ENCODE data around the gene SRGAP3.

SRGAP3 gene

GRCh38 chr3:9276761-9277370 lies 27.4 kb upstream of the SRGAP3 start:
- DNase-seq, result no peak
- peaks cover 0 to 6% (median 0%) of the 10 kb centered on the region in 5 experiments for H3K9me3 ChIP-seq (ENCODE audit: control extremely low read depth in 1 of 5, control insufficient read depth in 4 of 5, insufficient read depth in 2 of 5, low read depth in 1 of 5, low read length in 4 of 5)
- WGBS (ENCODE audit: insufficient coverage), result 100% methylated on average over 2 of the region's 6 CpGs
- ChIA-PET CTCF (interaction anchor here (0.6 to 1.2 kb wide), 2 partner anchors 27 to 31 kb away, joined by 3 to 4 read pairs; no protein-coding TSS in a partner anchor), POLR2A (no interaction called here)
- no peaks in the 10 kb centered on the region for H3K27me3 ChIP-seq (replicated peaks in 2 of 5; ENCODE audit: control insufficient read depth in 4 of 5, insufficient read depth in 5 of 5, low read length in 4 of 5)
- no peaks in the 10 kb centered on the region for H3K4me1 ChIP-seq (ENCODE audit: control extremely low read depth in 1 of 4, control insufficient read depth in 4 of 4, insufficient read depth in 4 of 4, low read length in 3 of 4)
- H3K27ac ChIP-seq (ENCODE audit: insufficient read depth in 1 of 2, low read depth in 1 of 2, low read length in 2 of 2, poor library complexity in 1 of 2, severe bottlenecking in 2 of 2), result no peak overlapping the region
- H3K36me3 ChIP-seq (ENCODE audit: control insufficient read depth in 4 of 4, insufficient read depth in 4 of 4, low read length in 3 of 4), result no peaks in the 10 kb centered on the region
- H3K4me3 ChIP-seq (ENCODE audit: control insufficient read depth in 1 of 7, extremely low read depth in 1 of 7, insufficient read depth in 4 of 7, low read depth in 2 of 7, low read length in 6 of 7), result no peak overlapping the region

- POLR2A ChIA-PET, result no interaction called here
- CTCF ChIA-PET, result no interaction called here
Measured at GRCh38 chr3:9271903-9272302, 22.5 kb upstream of the SRGAP3 start.

GRCh38 chr3:9270704-9271103 lies 21.3 kb upstream of the SRGAP3 start:
- POLR2A ChIA-PET, result no interaction called here
- CTCF ChIA-PET, result no interaction called here
- no peak for DNase-seq
- H3K36me3 ChIP-seq (ENCODE audit: control insufficient read depth in 4 of 4, insufficient read depth in 4 of 4, low read length in 3 of 4), result no peaks in the 10 kb centered on the region
- H3K27me3 ChIP-seq (replicated peaks in 2 of 5; ENCODE audit: control insufficient read depth in 4 of 5, insufficient read depth in 5 of 5, low read length in 4 of 5), result no peaks in the 10 kb centered on the region
- 81% methylated on average over 4 of the region's 4 CpGs for WGBS (ENCODE audit: insufficient coverage)
- H3K9me3 ChIP-seq (ENCODE audit: control extremely low read depth in 1 of 5, control insufficient read depth in 4 of 5, insufficient read depth in 2 of 5, low read depth in 1 of 5, low read length in 4 of 5), result peaks cover 0 to 6% (median 0%) of the 10 kb centered on the region in 5 experiments
- H3K4me1 ChIP-seq (ENCODE audit: control extremely low read depth in 1 of 4, control insufficient read depth in 4 of 4, insufficient read depth in 4 of 4, low read length in 3 of 4), result no peaks in the 10 kb centered on the region
- no peak overlapping the region for H3K4me3 ChIP-seq (ENCODE audit: control insufficient read depth in 1 of 7, extremely low read depth in 1 of 7, insufficient read depth in 4 of 7, low read depth in 2 of 7, low read length in 6 of 7)
- H3K27ac ChIP-seq (ENCODE audit: insufficient read depth in 1 of 2, low read depth in 1 of 2, low read length in 2 of 2, poor library complexity in 1 of 2, severe bottlenecking in 2 of 2), result no peak overlapping the region

More at GRCh38 chr3:9271903-9272302, 22.5 kb upstream of the SRGAP3 start:
- Histone ChIP-seq H3K36me3 (ENCODE audit: control insufficient read depth in 4 of 4, insufficient read depth in 4 of 4, low read length in 3 of 4) (no peaks in the 10 kb centered on the region), H3K4me1 (ENCODE audit: control extremely low read depth in 1 of 4, control insufficient read depth in 4 of 4, insufficient read depth in 4 of 4, low read length in 3 of 4) (no peaks in the 10 kb centered on the region), H3K27ac (ENCODE audit: insufficient read depth in 1 of 2, low read depth in 1 of 2, low read length in 2 of 2, poor library complexity in 1 of 2, severe bottlenecking in 2 of 2) (no peak overlapping the region), H3K27me3 (replicated peaks in 2 of 5; ENCODE audit: control insufficient read depth in 4 of 5, insufficient read depth in 5 of 5, low read length in 4 of 5) (no peaks in the 10 kb centered on the region), H3K4me3 (ENCODE audit: control insufficient read depth in 1 of 7, extremely low read depth in 1 of 7, insufficient read depth in 4 of 7, low read depth in 2 of 7, low read length in 6 of 7) (no peak overlapping the region), H3K9me3 (ENCODE audit: control extremely low read depth in 1 of 5, control insufficient read depth in 4 of 5, insufficient read depth in 2 of 5, low read depth in 1 of 5, low read length in 4 of 5) (peaks cover 0 to 6% (median 0%) of the 10 kb centered on the region in 5 experiments)
- WGBS (ENCODE audit: insufficient coverage), result 80% methylated on average over 1 of the region's 6 CpGs
- DNase-seq, result no peak

- H3K27me3 ChIP-seq (replicated peaks in 2 of 5; ENCODE audit: control insufficient read depth in 4 of 5, insufficient read depth in 5 of 5, low read length in 4 of 5), result no peaks in the 10 kb centered on the region
- H3K4me3 ChIP-seq (ENCODE audit: control insufficient read depth in 1 of 7, extremely low read depth in 1 of 7, insufficient read depth in 4 of 7, low read depth in 2 of 7, low read length in 6 of 7), result no peak overlapping the region
- 100% methylated on average over 2 of the region's 3 CpGs for WGBS (ENCODE audit: insufficient coverage)
- no peak for DNase-seq
- no peaks in the 10 kb centered on the region for H3K9me3 ChIP-seq (ENCODE audit: control extremely low read depth in 1 of 5, control insufficient read depth in 4 of 5, insufficient read depth in 2 of 5, low read depth in 1 of 5, low read length in 4 of 5)
- no peak overlapping the region for H3K27ac ChIP-seq (ENCODE audit: insufficient read depth in 1 of 2, low read depth in 1 of 2, low read length in 2 of 2, poor library complexity in 1 of 2, severe bottlenecking in 2 of 2)
- no peaks in the 10 kb centered on the region for H3K36me3 ChIP-seq (ENCODE audit: control insufficient read depth in 4 of 4, insufficient read depth in 4 of 4, low read length in 3 of 4)
- CTCF ChIA-PET, result no interaction called here
- H3K4me1 ChIP-seq (ENCODE audit: control extremely low read depth in 1 of 4, control insufficient read depth in 4 of 4, insufficient read depth in 4 of 4, low read length in 3 of 4), result no peaks in the 10 kb centered on the region
- POLR2A ChIA-PET, result no interaction called here
Measured at GRCh38 chr3:9266716-9267115, 17.3 kb upstream of the SRGAP3 start.

- DNase-seq, result no peak
- no peak overlapping the region for H3K4me3 ChIP-seq (ENCODE audit: control insufficient read depth in 1 of 7, extremely low read depth in 1 of 7, insufficient read depth in 4 of 7, low read depth in 2 of 7, low read length in 6 of 7)
- no peaks in the 10 kb centered on the region for H3K27me3 ChIP-seq (replicated peaks in 2 of 5; ENCODE audit: control insufficient read depth in 4 of 5, insufficient read depth in 5 of 5, low read length in 4 of 5)
- peaks cover 0 to 4% (median 0%) of the 10 kb centered on the region in 5 experiments for H3K9me3 ChIP-seq (ENCODE audit: control extremely low read depth in 1 of 5, control insufficient read depth in 4 of 5, insufficient read depth in 2 of 5, low read depth in 1 of 5, low read length in 4 of 5)
- H3K36me3 ChIP-seq (ENCODE audit: control insufficient read depth in 4 of 4, insufficient read depth in 4 of 4, low read length in 3 of 4), result no peaks in the 10 kb centered on the region
- no peak overlapping the region for H3K27ac ChIP-seq (ENCODE audit: insufficient read depth in 1 of 2, low read depth in 1 of 2, low read length in 2 of 2, poor library complexity in 1 of 2, severe bottlenecking in 2 of 2)
- POLR2A ChIA-PET, result no interaction called here
- WGBS (ENCODE audit: insufficient coverage), result 97% methylated on average over 12 of the region's 12 CpGs
- no peaks in the 10 kb centered on the region for H3K4me1 ChIP-seq (ENCODE audit: control extremely low read depth in 1 of 4, control insufficient read depth in 4 of 4, insufficient read depth in 4 of 4, low read length in 3 of 4)
- CTCF ChIA-PET, result interaction anchor here (1.2 kb wide), 1 partner anchor 10 kb away, joined by 3 read pairs; no protein-coding TSS in a partner anchor
Measured at GRCh38 chr3:9260305-9260704, 10.9 kb upstream of the SRGAP3 start.

- no CpG with 5 or more reads among the region's 2 CpGs for WGBS (ENCODE audit: insufficient coverage)
- CTCF ChIA-PET, result no interaction called here
- Histone ChIP-seq H3K9me3 (ENCODE audit: control extremely low read depth in 1 of 5, control insufficient read depth in 4 of 5, insufficient read depth in 2 of 5, low read depth in 1 of 5, low read length in 4 of 5) (peaks cover 0 to 4% (median 0%) of the 10 kb centered on the region in 5 experiments), H3K4me1 (ENCODE audit: control extremely low read depth in 1 of 4, control insufficient read depth in 4 of 4, insufficient read depth in 4 of 4, low read length in 3 of 4) (no peaks in the 10 kb centered on the region), H3K36me3 (ENCODE audit: control insufficient read depth in 4 of 4, insufficient read depth in 4 of 4, low read length in 3 of 4) (no peaks in the 10 kb centered on the region), H3K4me3 (ENCODE audit: control insufficient read depth in 1 of 7, extremely low read depth in 1 of 7, insufficient read depth in 4 of 7, low read depth in 2 of 7, low read length in 6 of 7) (no peak overlapping the region), H3K27me3 (replicated peaks in 2 of 5; ENCODE audit: control insufficient read depth in 4 of 5, insufficient read depth in 5 of 5, low read length in 4 of 5) (no peaks in the 10 kb centered on the region), H3K27ac (ENCODE audit: insufficient read depth in 1 of 2, low read depth in 1 of 2, low read length in 2 of 2, poor library complexity in 1 of 2, severe bottlenecking in 2 of 2) (no peak overlapping the region)
- POLR2A ChIA-PET, result no interaction called here
- DNase-seq, result no peak
Measured at GRCh38 chr3:9257092-9257491, 7.6 kb upstream of the SRGAP3 start.

GRCh38 chr3:9255976-9256375 lies 6.5 kb upstream of the SRGAP3 start:
- Histone ChIP-seq H3K4me3 (ENCODE audit: control insufficient read depth in 1 of 7, extremely low read depth in 1 of 7, insufficient read depth in 4 of 7, low read depth in 2 of 7, low read length in 6 of 7) (no peak overlapping the region), H3K9me3 (ENCODE audit: control extremely low read depth in 1 of 5, control insufficient read depth in 4 of 5, insufficient read depth in 2 of 5, low read depth in 1 of 5, low read length in 4 of 5) (peaks cover 0 to 4% (median 0%) of the 10 kb centered on the region in 5 experiments), H3K27me3 (replicated peaks in 2 of 5; ENCODE audit: control insufficient read depth in 4 of 5, insufficient read depth in 5 of 5, low read length in 4 of 5) (no peaks in the 10 kb centered on the region), H3K4me1 (ENCODE audit: control extremely low read depth in 1 of 4, control insufficient read depth in 4 of 4, insufficient read depth in 4 of 4, low read length in 3 of 4) (no peaks in the 10 kb centered on the region), H3K27ac (ENCODE audit: insufficient read depth in 1 of 2, low read depth in 1 of 2, low read length in 2 of 2, poor library complexity in 1 of 2, severe bottlenecking in 2 of 2) (no peak overlapping the region), H3K36me3 (ENCODE audit: control insufficient read depth in 4 of 4, insufficient read depth in 4 of 4, low read length in 3 of 4) (no peaks in the 10 kb centered on the region)
- DNase-seq, result no peak
- WGBS (ENCODE audit: insufficient coverage), result 100% methylated on average over 4 of the region's 4 CpGs
- ChIA-PET CTCF (interaction anchor here (1.2 to 1.4 kb wide), 2 partner anchors 20 to 48 kb away, joined by 3 read pairs; no protein-coding TSS in a partner anchor), POLR2A (no interaction called here)

Measured in common myeloid progenitor, CD34-positive (primary cell).